ENCODE data around the gene ZNF549. TPM values are rescaled to one million over a fixed set of nuclear protein-coding genes. Genes with fewer than 3 reads are reported as not detected.

ZNF549 gene
- polyA plus RNA-seq, 4 donors, result 10.5 to 15.7 (median 14.1) TPM

DNA sequence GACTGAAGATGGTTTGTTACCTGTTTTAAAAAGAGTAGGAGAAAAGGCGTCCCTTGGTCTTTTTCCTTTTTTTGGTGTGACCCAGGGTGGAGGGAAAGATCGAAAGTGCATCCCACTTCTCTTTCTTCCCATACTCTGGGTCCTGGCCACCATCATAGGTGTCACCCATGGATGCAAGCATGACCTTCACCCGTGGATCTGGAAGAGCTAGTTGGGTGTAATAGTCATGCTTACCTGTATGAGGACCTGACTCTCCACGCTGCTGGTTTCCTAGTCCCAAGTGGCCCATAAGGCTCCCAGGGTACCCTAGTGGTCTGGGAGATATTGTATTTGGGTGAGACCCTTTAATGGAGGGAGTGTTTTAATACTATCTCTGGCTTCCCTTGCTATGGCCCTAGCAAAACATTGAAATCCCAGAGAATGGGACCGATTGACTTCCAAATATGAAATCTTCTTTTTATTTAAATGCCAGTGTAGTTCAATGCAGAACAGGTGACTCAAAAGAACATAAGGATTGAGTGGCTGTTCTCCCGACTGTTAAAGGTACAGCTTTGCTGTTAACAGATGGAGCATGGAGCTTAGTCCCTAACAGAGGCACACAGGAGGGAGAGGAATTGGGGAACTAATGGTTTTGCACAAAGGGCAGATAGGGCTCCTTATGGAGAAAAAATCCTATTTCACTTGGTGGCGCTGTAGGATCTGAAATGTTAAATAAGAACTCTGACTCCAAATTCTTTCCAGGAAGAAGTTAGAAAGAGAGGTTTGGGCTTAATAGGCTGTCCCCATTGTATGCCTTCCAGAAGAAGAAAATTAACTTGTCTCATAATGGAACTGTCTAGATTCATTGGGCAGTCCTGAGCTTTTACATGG lies 39.5 kb downstream of the ZNF549 start:
- DNase-seq (ENCODE audit: low read depth in 4 of 4, low spot score in 3 of 4), result no peak

DNA sequence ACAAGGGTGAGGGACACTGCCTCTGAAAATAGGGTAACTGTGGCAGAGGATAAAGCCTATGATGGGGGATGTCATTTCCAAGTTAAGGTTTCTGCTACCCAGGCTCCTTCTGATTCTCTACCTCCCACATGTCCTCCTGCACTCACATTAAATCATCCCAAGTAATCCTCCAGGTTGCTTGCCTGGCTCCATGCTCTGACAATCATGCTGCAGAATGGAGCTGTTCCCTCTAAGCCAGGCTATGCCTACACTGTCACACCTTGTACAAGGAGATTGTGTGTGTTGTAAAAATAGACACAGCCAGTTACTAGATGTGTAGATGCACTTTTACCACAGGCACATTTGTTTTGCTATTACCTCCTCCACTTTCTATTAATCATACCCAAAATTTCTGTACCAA lies 43.6 kb downstream of the ZNF549 start:
- no peak for DNase-seq (ENCODE audit: low read depth in 4 of 4, low spot score in 3 of 4)

DNA sequence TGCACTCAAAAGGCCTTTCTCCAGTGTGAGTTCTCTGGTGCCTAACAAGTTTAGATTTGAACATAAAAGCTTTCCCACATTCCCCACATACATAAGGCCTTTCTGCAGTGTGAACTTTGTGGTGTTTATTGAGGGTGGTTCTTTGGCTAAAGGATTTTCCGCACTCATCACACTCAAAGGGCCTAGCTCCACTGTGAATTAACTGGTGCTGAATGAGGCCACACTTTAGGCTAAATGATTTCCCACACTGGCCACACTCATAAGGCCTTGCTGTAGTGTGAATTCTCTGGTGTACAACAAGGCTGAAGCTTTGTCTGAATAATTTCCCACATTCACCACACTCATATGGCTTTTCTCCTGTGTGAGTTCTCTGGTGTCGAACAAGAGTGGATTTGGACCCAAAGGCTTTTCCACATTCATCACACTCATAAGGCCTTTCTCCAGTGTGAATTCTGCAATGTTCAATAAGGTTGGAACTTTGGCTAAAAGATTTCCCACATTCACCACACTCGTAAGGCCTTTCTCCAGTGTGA lies 45.3 kb downstream of the ZNF549 start:
- no peak for DNase-seq (ENCODE audit: low read depth in 4 of 4, low spot score in 3 of 4)

DNA sequence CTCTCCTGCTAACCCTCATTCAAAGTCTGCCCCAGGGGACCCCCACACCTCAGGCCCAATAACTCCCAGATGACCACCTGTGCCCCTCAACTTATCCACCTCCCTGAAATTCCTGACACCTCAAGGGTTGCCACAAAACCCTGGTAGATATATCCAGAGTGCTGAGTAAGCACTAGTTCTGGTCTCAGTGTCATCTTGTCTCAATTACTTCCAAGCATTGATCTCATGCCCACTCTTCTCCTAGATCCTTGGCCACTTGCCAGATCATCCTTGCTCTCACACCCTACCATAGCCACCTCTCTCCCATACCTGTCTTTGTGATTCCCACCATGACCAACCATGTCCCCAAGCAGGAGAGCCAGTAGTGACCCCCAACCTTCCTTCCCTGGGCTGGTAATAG lies 49.5 kb downstream of the ZNF549 start:
- DNase-seq (ENCODE audit: low read depth in 4 of 4, low spot score in 3 of 4), result no peak

DNA sequence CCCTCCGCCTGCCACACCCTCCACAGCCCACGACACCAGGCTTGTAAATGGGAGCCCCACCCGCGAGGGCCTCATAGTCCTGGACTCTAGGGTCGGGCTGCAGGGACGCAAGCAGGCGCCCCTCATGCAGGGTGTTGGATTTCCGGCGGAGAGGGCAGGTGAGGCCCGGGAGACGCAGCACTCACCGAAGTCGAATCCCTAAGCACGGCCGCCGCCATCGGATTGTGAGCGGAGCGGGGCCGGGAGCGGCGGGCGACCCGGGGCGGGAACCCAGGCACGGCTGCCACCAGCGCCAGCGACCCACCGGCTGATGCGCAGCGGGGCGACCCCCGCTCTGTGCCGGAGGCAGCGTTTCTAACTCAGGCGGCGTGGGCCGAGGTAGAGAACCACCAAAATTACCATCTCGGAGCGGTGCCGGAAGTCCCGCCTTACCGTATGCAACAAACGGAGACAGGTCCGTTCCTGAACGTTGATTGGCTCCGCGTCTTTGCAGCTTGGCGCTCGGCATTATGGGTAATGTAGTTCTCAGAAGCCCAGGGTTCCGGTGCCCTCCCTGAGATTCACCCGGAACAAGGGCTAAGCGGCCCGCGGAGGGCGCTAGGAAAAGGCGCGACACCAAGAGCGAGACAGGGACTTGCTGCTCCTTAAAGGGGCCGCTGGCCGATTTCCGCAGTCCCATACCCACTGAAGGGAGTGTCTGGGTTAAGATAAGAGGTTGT lies 51.5 kb downstream of the ZNF549 start, which contains the start of gene ZNF416:
TSS of gene ZNF416 (minus strand) at position 425 of the 719 bp plus-strand sequence. CDS start at position 218, 207 bp downstream.
- DNase-seq (ENCODE audit: low read depth in 4 of 4, low spot score in 3 of 4), result peak; percentile 96 to 99 (median 98)

DNA sequence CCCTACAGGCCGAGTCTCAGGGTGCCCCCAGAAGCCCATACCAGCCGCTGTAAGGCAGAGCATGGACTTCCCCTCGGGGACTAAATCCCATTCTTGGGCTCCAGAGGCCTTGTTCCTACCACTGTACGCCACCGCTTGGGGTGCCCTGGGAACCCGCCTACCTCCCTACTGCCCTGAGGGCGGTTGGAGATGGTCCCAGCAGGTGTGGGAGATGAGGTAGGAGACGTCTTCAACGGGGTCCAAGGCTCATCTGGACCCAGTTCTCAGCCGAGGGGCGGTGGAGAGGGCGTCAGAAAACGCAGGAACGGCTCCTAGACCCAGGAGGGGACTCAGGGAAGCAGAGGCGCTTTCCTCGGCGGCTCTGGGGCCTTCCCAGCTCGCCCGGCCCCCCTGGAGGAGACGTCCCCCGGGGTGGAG lies 56.0 kb downstream of the ZNF549 start:
- DNase-seq (ENCODE audit: low read depth in 4 of 4, low spot score in 3 of 4), result no peak

DNA sequence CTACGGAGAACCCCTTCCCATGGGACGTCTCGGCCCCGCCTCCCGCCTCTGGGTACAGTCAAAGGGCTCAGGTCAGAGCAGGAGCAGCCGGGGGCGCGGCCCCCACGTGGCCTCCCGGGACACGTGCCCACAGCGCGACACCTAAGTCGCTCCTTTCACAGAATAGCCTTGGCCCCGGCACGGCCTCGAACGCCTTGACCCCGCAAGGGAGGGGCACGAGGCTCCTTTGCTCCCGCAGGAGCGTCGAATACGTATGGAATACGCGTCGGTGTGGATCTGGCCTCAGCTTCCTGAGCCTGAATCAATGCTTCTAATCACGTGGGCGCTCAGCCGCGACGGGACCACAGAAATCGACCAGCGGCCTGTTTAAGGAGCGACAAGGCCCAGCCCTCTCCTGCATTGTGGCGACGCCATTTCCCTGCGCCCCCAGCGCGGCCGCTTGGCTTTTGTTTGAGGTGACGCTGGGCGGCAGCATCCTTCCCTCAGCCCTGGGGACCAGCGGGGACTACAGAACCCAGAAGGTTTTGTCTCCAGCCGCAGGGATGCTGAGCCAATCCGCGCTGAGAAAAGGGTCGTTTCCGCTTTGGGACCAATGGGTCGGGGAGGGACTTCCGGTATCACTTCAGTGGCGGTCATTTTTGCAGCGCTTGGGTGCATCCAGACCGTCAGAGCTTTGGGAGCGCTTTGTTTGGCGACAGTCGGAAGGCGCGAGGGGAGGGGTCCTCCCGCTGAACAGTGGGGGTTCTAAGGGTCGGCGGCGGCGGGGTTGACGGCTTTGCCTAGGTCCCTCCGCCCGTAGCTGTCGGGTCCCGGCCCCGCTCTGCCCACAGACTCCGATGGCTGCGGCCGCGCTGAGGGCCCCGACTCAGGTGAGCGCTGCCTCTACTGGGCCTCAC lies 56.6 kb downstream of the ZNF549 start, which contains the start of gene ZIK1:
TSS of gene ZIK1 (plus strand) at position 625 of the 896 bp plus-strand sequence. CDS start at position 837, 212 bp downstream.
- DNase-seq (ENCODE audit: low read depth in 4 of 4, low spot score in 3 of 4), result peak; percentile 89 to 96 (median 91)

DNA sequence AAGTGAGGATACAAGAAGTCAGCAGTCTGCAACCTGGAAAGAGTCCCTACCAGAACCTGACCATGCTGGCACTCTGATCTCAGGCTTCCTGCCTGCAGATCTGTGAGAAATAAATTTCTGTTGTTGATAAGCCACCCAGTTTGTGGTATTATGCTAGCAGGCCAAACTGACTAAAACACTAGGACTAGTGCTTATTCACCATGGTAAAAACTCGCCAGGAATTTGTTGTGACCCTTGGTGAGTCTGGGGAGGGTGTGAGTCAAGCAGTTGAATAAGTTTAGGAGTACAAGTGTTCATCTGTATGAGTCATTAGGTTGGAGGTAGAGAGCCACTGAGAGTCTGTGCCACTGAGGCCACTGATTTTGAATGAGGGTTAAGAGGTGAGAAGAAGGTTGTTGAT lies 60.4 kb downstream of the ZNF549 start:
- no peak for DNase-seq (ENCODE audit: low read depth in 4 of 4, low spot score in 3 of 4)

DNA sequence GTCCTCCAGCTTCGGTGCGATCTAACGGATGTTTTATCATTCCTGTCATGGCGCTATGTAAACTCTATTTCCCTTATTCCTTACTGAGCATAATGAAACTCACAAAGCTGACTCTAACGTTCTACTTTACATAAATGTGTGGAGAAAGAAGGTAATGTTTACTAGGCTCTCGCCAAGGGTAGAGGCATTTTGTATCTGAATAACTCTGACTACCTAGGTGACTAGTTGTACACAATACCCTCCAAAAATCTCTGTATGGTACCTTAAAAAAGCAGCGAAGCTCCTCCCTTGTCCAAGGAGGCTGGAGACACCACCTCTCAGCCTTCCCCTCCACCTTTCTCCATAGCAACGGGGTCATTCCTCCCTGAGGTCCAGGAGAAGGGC lies 72.2 kb downstream of the ZNF549 start:
- no peak for DNase-seq (ENCODE audit: low read depth in 4 of 4, low spot score in 3 of 4)

DNA sequence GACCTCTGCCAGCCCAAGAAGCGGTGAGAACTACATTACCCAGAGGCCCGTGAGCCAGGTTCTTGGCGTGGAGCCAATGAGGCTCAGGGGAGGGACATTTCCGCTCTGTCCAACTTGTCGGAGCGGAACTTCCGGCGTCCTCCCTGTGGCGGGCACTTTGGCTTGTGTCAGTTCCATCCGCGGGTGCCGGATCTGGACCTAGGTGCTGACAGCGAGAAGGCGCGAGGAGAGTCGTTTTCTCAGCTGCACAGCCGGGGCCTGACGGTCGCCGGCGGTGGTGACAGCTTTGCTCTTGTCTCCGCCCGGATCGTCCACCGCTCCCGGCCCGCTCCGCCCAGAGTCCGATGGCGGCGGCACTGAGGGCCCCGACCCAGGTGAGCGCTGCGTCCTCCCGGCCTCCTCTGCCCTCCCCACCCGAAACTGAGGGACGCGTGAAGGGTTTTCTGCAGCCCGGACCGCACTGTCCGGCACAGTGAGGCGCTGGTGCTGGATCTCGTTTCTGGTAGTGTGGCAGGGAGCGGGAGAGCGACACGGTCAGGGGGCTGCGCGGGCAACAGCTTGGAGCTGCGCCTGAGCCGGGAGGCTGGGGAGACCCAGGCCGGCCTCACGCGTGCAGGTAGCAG lies 72.7 kb downstream of the ZNF549 start, which contains the start of gene ZNF530:
TSS of gene ZNF530 (plus strand) at position 125 of the 623 bp plus-strand sequence. CDS start 4,461 bp downstream, outside the sequence.
- DNase-seq (ENCODE audit: low read depth in 4 of 4, low spot score in 3 of 4), result peak; percentile 83 to 94 (median 86)

DNA sequence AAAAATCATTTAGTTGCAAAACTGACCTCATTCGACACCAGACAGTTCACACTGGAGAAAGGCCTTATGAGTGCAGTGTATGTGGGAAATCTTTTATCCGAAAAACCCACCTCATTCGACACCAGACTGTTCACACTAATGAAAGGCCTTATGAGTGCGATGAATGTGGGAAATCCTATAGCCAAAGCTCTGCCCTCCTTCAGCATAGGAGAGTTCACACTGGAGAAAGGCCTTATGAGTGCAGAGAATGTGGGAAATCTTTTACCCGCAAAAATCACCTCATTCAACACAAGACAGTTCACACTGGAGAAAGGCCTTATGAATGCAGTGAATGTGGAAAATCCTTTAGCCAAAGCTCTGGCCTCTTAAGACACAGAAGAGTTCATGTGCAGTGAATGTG lies 79.8 kb downstream of the ZNF549 start:
- DNase-seq (ENCODE audit: low read depth in 4 of 4, low spot score in 3 of 4), result no peak

Other genes starting within 250 kb of the ZNF549 start
- gene ZNF460, start 246.9 kb upstream of the ZNF549 start, polyA plus RNA-seq (ENCODE audit: insufficient read length in 4 of 4), result 1 to 10 TPM; 2.6 to 3.5 (median 3.0) TPM
- gene ZNF543, start 206.9 kb upstream of the ZNF549 start, polyA plus RNA-seq (ENCODE audit: insufficient read length in 4 of 4), result 10 to 100 TPM in 1 of 4 donors, 1 to 10 TPM in 3; 7.2 to 10.3 (median 8.8) TPM
- 10 to 100 TPM; 14.7 to 19.0 (median 17.1) TPM for gene ZNF304, start 176.1 kb upstream of the ZNF549 start, polyA plus RNA-seq (ENCODE audit: insufficient read length in 4 of 4)
- 10 to 100 TPM; 14.8 to 20.2 (median 16.6) TPM for gene TRAPPC2B, start 163.8 kb upstream of the ZNF549 start, polyA plus RNA-seq (ENCODE audit: insufficient read length in 4 of 4)
- gene ZNF547, start 163.8 kb upstream of the ZNF549 start, polyA plus RNA-seq (ENCODE audit: insufficient read length in 4 of 4), result 1 to 10 TPM; 2.5 to 6.6 (median 6.0) TPM
- gene ZNF548, start 137.5 kb upstream of the ZNF549 start, polyA plus RNA-seq (ENCODE audit: insufficient read length in 4 of 4), result 10 to 100 TPM; 21.8 to 27.6 (median 24.8) TPM
- 10 to 100 TPM; 11.7 to 13.9 (median 12.3) TPM for gene ZNF17, start 116.2 kb upstream of the ZNF549 start, polyA plus RNA-seq (ENCODE audit: insufficient read length in 4 of 4)
- 10 to 100 TPM in 3 of 4 donors, 1 to 10 TPM in 1; 5.6 to 14.0 (median 12.7) TPM for gene ZNF749, start 92.0 kb upstream of the ZNF549 start, polyA plus RNA-seq (ENCODE audit: insufficient read length in 4 of 4)
- gene VN1R1, start 70.2 kb upstream of the ZNF549 start, polyA plus RNA-seq (ENCODE audit: insufficient read length in 4 of 4), result 1 to 10 TPM; 1.6 to 5.8 (median 3.1) TPM
- gene ZNF772, start 49.8 kb upstream of the ZNF549 start, polyA plus RNA-seq (ENCODE audit: insufficient read length in 4 of 4), result 10 to 100 TPM in 3 of 4 donors, 1 to 10 TPM in 1; 9.8 to 23.2 (median 22.3) TPM
- 10 to 100 TPM; 14.2 to 23.6 (median 20.2) TPM for gene ZNF419, start 39.6 kb upstream of the ZNF549 start, polyA plus RNA-seq (ENCODE audit: insufficient read length in 4 of 4)
- gene ZNF773, start 27.4 kb upstream of the ZNF549 start, polyA plus RNA-seq (ENCODE audit: insufficient read length in 4 of 4), result 10 to 100 TPM; 10.1 to 13.9 (median 11.6) TPM
- gene ZNF550, start 32.5 kb downstream of the ZNF549 start, polyA plus RNA-seq (ENCODE audit: insufficient read length in 4 of 4), result 10 to 100 TPM; 15.1 to 22.7 (median 21.1) TPM
- gene ZNF416, start 51.6 kb downstream of the ZNF549 start, polyA plus RNA-seq (ENCODE audit: insufficient read length in 4 of 4), result 10 to 100 TPM in 1 of 4 donors, 1 to 10 TPM in 3; 7.3 to 10.1 (median 8.6) TPM
- 10 to 100 TPM; 12.9 to 21.4 (median 17.3) TPM for gene ZIK1, start 56.8 kb downstream of the ZNF549 start, polyA plus RNA-seq (ENCODE audit: insufficient read length in 4 of 4)
- gene ZNF530, start 72.5 kb downstream of the ZNF549 start, polyA plus RNA-seq (ENCODE audit: insufficient read length in 4 of 4), result 1 to 10 TPM; 4.4 to 5.4 (median 4.7) TPM
- gene ZNF134, start 86.9 kb downstream of the ZNF549 start, polyA plus RNA-seq (ENCODE audit: insufficient read length in 4 of 4), result 10 to 100 TPM; 16.0 to 28.1 (median 27.1) TPM
- gene ZNF211, start 105.8 kb downstream of the ZNF549 start, polyA plus RNA-seq (ENCODE audit: insufficient read length in 4 of 4), result 10 to 100 TPM; 24.7 to 46.4 (median 32.4) TPM
- gene ZSCAN4, start 141.6 kb downstream of the ZNF549 start, polyA plus RNA-seq (ENCODE audit: insufficient read length in 4 of 4), result under 1 TPM in 2 of 4 donors, not detected in 2; 0.09 to 0.17 TPM
- 10 to 100 TPM in 3 of 4 donors, 1 to 10 TPM in 1; 9.3 to 17.4 (median 15.0) TPM for gene ZNF551, start 154.6 kb downstream of the ZNF549 start, polyA plus RNA-seq (ENCODE audit: insufficient read length in 4 of 4)
- gene ZNF154, start 181.8 kb downstream of the ZNF549 start, polyA plus RNA-seq (ENCODE audit: insufficient read length in 4 of 4), result 10 to 100 TPM; 22.8 to 33.6 (median 31.2) TPM
- 10 to 100 TPM in 3 of 4 donors, 1 to 10 TPM in 1; 9.4 to 19.4 (median 19.3) TPM for gene ZNF671, start 200.3 kb downstream of the ZNF549 start, polyA plus RNA-seq (ENCODE audit: insufficient read length in 4 of 4)
- 10 to 100 TPM; 24.9 to 39.6 (median 36.9) TPM for gene ZNF776, start 219.5 kb downstream of the ZNF549 start, polyA plus RNA-seq (ENCODE audit: insufficient read length in 4 of 4)
- gene ZNF586, start 242.3 kb downstream of the ZNF549 start, polyA plus RNA-seq (ENCODE audit: insufficient read length in 4 of 4), result 10 to 100 TPM; 15.6 to 27.2 (median 22.7) TPM

All from left renal pelvis (tissue), 4 donors.